CD4-positive, CD25-positive, alpha-beta regulatory T cell (primary cell): Measurements from ENCODE around the gene KRTAP10-3. TPM values are rescaled to one million over a fixed set of nuclear protein-coding genes. Genes with fewer than 3 reads are reported as not detected.

ENCODE experiments used
- ATAC-seq, 2 donors: fragments of 150-1000 bp; cut with Tn5 transposase; one replicate each; pipeline ENCODE4 v1.10.0; 2021; ENCODE audit warnings: low read depth in 2 of 2, moderate number of reproducible peaks in 2 of 2, moderate library complexity in 1 of 2
- DNase-seq, 3 donors: peaks; one replicate each; pipeline versions ENCODE4 v3.0.0 to v3.0.0-alpha.2; 2012 to 2022; ENCODE audit warnings: mixed read lengths in 1 of 3
- H3K27ac ChIP-seq: one replicate; pipeline ENCODE4 v1.7.0; 2013; ENCODE audit warnings: mild to moderate bottlenecking, low read length; ENCODE audit not compliant: insufficient read depth, poor library complexity, severe bottlenecking
- H3K27me3 ChIP-seq: one replicate; pipeline ENCODE4 v1.7.0; 2013; ENCODE audit warnings: low read length; ENCODE audit not compliant: control insufficient read depth, insufficient read depth
- H3K36me3 ChIP-seq: one replicate; pipeline ENCODE4 v1.7.0; 2013; ENCODE audit warnings: mild to moderate bottlenecking, low read length, moderate library complexity; ENCODE audit not compliant: control insufficient read depth, insufficient read depth
- H3K4me1 ChIP-seq: 2 replicates; pipeline ENCODE4 v1.7.0; 2013; ENCODE audit warnings: mild to moderate bottlenecking, low read length; ENCODE audit not compliant: insufficient read depth, control insufficient read depth, poor library complexity, severe bottlenecking
- H3K4me3 ChIP-seq: one replicate; pipeline ENCODE4 v1.7.0; 2013; ENCODE audit warnings: low read depth, mild to moderate bottlenecking, low read length, moderate library complexity
- H3K9me3 ChIP-seq, 2 experiments: 1 replicate in 1 of 2; 2 replicates in 1 of 2; pipeline ENCODE4 v1.7.0; 2013; ENCODE audit warnings: low read length in 2 of 2, mild to moderate bottlenecking in 1 of 2, moderate library complexity in 1 of 2; ENCODE audit not compliant: control insufficient read depth in 2 of 2
- H3K27ac Mint-ChIP-seq, 3 donors: one replicate each; pipeline ENCODE4 v1.8.0; 2020 to 2022; ENCODE audit warnings: mild to moderate bottlenecking in 3 of 3, mixed read lengths in 3 of 3, moderate library complexity in 2 of 3
- H3K27me3 Mint-ChIP-seq: one replicate; pipeline ENCODE4 v1.8.0; 2022; ENCODE audit warnings: mild to moderate bottlenecking, mixed read lengths
- H3K36me3 Mint-ChIP-seq: one replicate; pipeline ENCODE4 v1.8.0; 2020; ENCODE audit warnings: mixed read lengths
- H3K4me1 Mint-ChIP-seq, 4 donors: one replicate each; pipeline ENCODE4 v1.8.0; 2020 to 2022; ENCODE audit warnings: mixed read lengths in 4 of 4, mild to moderate bottlenecking in 1 of 4
- H3K4me3 Mint-ChIP-seq, 4 donors: one replicate each; pipeline ENCODE4 v1.8.0; 2020 to 2022; ENCODE audit warnings: mild to moderate bottlenecking in 4 of 4, mixed read lengths in 4 of 4, moderate library complexity in 3 of 4
- H3K9me3 Mint-ChIP-seq, 7 donors: one replicate each; pipeline ENCODE4 v1.8.0; 2020 to 2022; ENCODE audit warnings: mixed read lengths in 7 of 7, mild to moderate bottlenecking in 3 of 7, moderate library complexity in 2 of 7
- polyA plus RNA-seq, 4 donors: library from polyadenylated mRNA; unstranded; fragments of 300-500 nt; fragmentation: Illumina TruSeq; gene quantifications; one replicate each; pipeline ENCODE4 v1.2.3, GENCODE V29; 2021
- total RNA-seq: library from RNA; stranded (reverse); gene quantifications from one replicate; pipeline ENCODE4 v1.2.3, GENCODE V29; 2022

Gene KRTAP10-3
- total and polyA plus RNA-seq, 5 donors from 2014 or later: not detected

GRCh38 chr21:44513389-44514217 lies 45.0 kb downstream of the KRTAP10-3 start:
- H3K4me3 Mint-ChIP-seq: no peak overlapping the region
- DNase-seq (no peak), ATAC-seq (no peak)
- Histone ChIP-seq H3K36me3 (no peaks in the 10 kb centered on the region), H3K4me3 (no peak overlapping the region), H3K9me3 (no peaks in the 10 kb centered on the region), H3K27ac (no peak overlapping the region), H3K27me3 (no peaks in the 10 kb centered on the region), H3K4me1 (peaks cover 9% of the 10 kb centered on the region)
- H3K27ac Mint-ChIP-seq: no peak overlapping the region
- peaks cover 8% of the 10 kb centered on the region for H3K27me3 Mint-ChIP-seq
- H3K9me3 Mint-ChIP-seq: peaks cover 0 to 3% (median 0%) of the 10 kb centered on the region in 7 donors
- no peaks in the 10 kb centered on the region for H3K36me3 Mint-ChIP-seq
- peaks cover 0 to 6% (median 2%) of the 10 kb centered on the region in 4 donors for H3K4me1 Mint-ChIP-seq

DNA sequence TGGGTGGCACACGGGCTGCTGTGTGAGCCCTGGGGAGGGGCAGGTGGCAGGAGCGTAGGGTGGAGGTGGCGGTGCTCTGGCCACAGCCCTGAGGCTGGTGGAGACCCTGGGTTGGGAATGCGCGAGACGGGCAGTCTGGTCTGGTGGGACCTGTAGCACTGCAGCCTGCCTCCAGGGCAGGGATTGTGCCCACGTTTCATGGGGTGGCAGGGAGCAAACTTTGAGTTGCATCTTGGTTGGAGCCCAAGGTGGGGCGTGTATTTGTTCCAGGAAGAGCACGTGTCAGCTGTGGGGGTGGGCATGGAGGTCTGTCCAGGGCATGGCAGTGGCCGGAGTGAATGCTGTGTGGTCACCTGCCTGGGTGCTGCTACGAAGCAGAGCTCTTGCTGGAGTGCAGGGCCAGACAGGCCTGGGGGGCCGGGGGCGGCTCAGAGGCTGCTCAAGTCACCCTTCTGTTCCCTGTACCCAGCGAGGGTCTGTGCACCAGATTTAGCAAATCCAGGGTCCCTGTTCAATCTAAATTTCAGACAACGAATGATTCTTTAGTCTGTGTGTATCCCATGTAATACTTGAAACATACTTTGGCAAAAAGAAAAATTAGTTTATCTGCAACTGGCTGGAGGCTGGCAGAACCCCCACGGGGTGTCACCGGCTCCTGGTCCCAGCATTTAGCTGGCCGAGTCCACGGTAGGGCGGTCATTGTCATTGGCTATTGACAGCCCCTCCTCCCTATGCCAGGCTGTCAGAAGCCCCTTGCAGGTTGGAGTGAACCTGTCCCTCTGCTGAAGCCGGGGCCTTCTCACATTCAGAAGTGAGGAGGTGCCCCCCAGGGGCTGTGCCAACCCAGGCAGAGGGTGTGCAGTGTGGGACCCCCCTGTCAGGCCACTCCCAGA lies 45.9 kb downstream of the KRTAP10-3 start:
- no peak overlapping the region for H3K4me3 ChIP-seq
- ATAC-seq: no peak
- Mint-ChIP-seq H3K36me3 (no peaks in the 10 kb centered on the region), H3K4me3 (peak overlapping the region in 1 of 4 donors; percentile 52), H3K9me3 (peaks cover 0 to 3% (median 0%) of the 10 kb centered on the region in 7 donors), H3K4me1 (peaks cover 0 to 6% (median 2%) of the 10 kb centered on the region in 4 donors), H3K27me3 (peaks cover 4% of the 10 kb centered on the region), H3K27ac (no peak overlapping the region)
- no peak for DNase-seq
- no peaks in the 10 kb centered on the region for H3K36me3 ChIP-seq
- H3K27me3 ChIP-seq: no peaks in the 10 kb centered on the region
- no peak overlapping the region for H3K27ac ChIP-seq
- H3K9me3 ChIP-seq: no peaks in the 10 kb centered on the region
- H3K4me1 ChIP-seq: peaks cover 9% of the 10 kb centered on the region

- no peak overlapping the region for H3K4me3 Mint-ChIP-seq
- H3K9me3 ChIP-seq: no peaks in the 10 kb centered on the region
Measured at GRCh38 chr21:44511938-44512275, 46.7 kb downstream of the KRTAP10-3 start.

DNA sequence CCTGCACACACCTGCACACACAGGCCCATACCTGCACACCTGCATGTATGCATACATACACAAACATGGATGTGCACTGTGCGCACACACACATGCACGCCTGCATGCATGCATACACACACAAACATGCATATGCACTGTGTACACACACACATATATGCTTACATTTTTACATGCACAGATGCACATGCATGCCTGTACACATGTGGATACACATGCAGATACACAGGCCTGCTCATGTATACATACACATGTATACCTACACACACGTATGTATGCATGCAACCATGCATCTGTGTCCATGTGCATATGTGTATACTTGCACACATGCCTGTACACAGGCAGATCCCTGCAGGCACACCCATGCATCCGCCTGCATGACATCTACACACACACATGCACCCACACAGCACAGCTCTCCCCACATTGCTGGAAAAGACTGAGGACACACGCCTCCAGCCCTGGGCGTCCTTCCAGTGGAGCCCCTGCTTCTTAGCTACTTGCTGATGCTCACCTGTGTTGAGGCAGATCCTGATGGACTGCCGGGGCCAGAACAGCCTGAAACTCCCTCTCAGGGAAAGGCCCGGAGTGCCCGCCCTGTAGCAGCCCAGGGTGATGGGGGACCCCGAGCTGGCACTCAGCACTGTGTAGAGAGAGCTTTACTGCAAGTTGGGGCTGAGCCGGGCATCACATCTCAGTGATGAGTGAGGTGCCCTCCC lies 47.2 kb downstream of the KRTAP10-3 start:
- no peaks in the 10 kb centered on the region for H3K36me3 Mint-ChIP-seq
- Histone ChIP-seq H3K4me3 (no peak overlapping the region), H3K36me3 (no peaks in the 10 kb centered on the region), H3K27me3 (no peaks in the 10 kb centered on the region), H3K27ac (no peak overlapping the region), H3K9me3 (no peaks in the 10 kb centered on the region), H3K4me1 (peaks cover 9% of the 10 kb centered on the region)
- ATAC-seq (no peak), DNase-seq (no peak)
- peak overlapping the region in 2 of 4 donors; percentile 24 to 55 for H3K4me3 Mint-ChIP-seq
- no peaks in the 10 kb centered on the region for H3K27me3 Mint-ChIP-seq
- peaks cover 0 to 3% (median 0%) of the 10 kb centered on the region in 7 donors for H3K9me3 Mint-ChIP-seq
- no peak overlapping the region for H3K27ac Mint-ChIP-seq
- no peaks in the 10 kb centered on the region for H3K4me1 Mint-ChIP-seq

More at GRCh38 chr21:44511938-44512275, 46.7 kb downstream of the KRTAP10-3 start:
- Histone ChIP-seq H3K4me1 (peaks cover 9% of the 10 kb centered on the region), H3K27me3 (no peaks in the 10 kb centered on the region), H3K36me3 (no peaks in the 10 kb centered on the region), H3K4me3 (no peak overlapping the region), H3K27ac (no peak overlapping the region)
- H3K4me1 Mint-ChIP-seq: peaks cover 0 to 3% (median 1%) of the 10 kb centered on the region in 4 donors
- ATAC-seq (no peak), DNase-seq (no peak)
- peaks cover 0 to 3% (median 0%) of the 10 kb centered on the region in 7 donors for H3K9me3 Mint-ChIP-seq
- no peaks in the 10 kb centered on the region for H3K36me3 Mint-ChIP-seq
- peaks cover 2% of the 10 kb centered on the region for H3K27me3 Mint-ChIP-seq
- H3K27ac Mint-ChIP-seq: no peak overlapping the region

DNA sequence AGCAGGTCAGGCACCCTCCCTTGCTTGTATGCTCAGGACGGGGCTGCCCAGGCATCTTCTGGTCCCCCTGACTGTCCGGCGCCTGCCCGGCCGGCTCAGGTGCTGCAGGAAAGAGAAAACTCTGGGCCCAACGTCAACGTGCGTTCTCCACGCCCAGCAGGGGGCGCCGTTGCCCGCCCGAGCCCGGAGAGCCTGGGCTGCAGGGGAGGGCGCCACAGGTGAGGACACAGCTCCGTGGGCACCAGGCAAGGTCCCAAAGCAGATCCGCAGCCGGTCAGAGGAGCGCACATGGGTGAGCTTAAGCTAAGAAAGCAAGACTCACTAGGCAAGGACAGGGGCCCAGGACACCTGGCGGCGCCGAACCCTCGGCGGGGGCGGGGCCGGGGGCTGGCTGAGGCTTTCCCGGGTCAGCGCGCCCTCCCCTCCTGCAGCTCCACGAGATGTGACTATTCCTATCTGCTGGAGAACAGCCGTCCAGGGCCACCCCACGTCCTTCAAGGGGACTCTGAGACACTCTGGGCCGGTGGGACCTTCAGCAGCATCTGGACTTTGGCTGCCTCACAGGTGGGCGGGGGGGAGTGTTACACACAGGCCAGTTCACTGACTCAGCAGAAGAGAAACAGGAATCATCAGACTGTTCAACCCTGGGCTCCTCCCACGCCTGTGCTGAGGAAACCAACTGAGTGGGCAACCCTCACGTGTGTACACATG lies 47.9 kb downstream of the KRTAP10-3 start:
- DNase-seq (peak; percentile 67 to 80 (median 70)), ATAC-seq (peak; percentile 74 to 84)
- Mint-ChIP-seq H3K36me3 (no peaks in the 10 kb centered on the region), H3K9me3 (peaks cover 0 to 3% (median 0%) of the 10 kb centered on the region in 7 donors), H3K4me3 (peak overlapping the region in 2 of 4 donors; percentile 55 to 62), H3K4me1 (no peaks in the 10 kb centered on the region), H3K27ac (no peak overlapping the region), H3K27me3 (no peaks in the 10 kb centered on the region)
- H3K9me3 ChIP-seq: no peaks in the 10 kb centered on the region
- H3K27me3 ChIP-seq: no peaks in the 10 kb centered on the region
- no peak overlapping the region for H3K27ac ChIP-seq
- no peaks in the 10 kb centered on the region for H3K36me3 ChIP-seq
- H3K4me1 ChIP-seq: peaks cover 9% of the 10 kb centered on the region
- H3K4me3 ChIP-seq: peak overlapping the region; percentile 19

DNA sequence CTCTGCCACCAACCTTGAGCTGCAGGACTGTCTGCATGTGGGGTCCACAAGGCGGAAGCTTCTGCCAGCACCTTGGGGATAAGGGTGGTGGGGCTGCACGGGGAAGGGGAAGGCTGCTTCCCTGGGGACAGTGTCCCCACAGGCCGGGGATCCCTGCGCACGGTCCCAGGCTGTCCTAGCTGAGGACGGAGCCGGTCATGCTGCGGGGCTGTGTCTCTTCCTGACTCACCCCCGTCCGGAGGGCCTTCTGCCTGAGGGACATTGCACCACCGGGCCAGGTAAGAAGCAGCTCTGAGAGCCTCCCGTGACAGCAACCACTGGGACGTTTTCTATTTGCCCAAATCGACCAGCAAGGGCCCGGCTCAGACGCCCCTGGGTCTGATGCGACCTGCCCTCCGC lies 48.5 kb downstream of the KRTAP10-3 start:
- no peaks in the 10 kb centered on the region for H3K27me3 ChIP-seq
- DNase-seq: no peak
- Mint-ChIP-seq H3K36me3 (no peaks in the 10 kb centered on the region), H3K27me3 (no peaks in the 10 kb centered on the region), H3K4me3 (no peak overlapping the region), H3K27ac (no peak overlapping the region), H3K4me1 (no peaks in the 10 kb centered on the region), H3K9me3 (peaks cover 0 to 2% (median 0%) of the 10 kb centered on the region in 7 donors)
- H3K4me1 ChIP-seq: peaks cover 9% of the 10 kb centered on the region
- ATAC-seq: no peak
- no peak overlapping the region for H3K4me3 ChIP-seq
- no peaks in the 10 kb centered on the region for H3K9me3 ChIP-seq
- no peaks in the 10 kb centered on the region for H3K36me3 ChIP-seq
- no peak overlapping the region for H3K27ac ChIP-seq

DNA sequence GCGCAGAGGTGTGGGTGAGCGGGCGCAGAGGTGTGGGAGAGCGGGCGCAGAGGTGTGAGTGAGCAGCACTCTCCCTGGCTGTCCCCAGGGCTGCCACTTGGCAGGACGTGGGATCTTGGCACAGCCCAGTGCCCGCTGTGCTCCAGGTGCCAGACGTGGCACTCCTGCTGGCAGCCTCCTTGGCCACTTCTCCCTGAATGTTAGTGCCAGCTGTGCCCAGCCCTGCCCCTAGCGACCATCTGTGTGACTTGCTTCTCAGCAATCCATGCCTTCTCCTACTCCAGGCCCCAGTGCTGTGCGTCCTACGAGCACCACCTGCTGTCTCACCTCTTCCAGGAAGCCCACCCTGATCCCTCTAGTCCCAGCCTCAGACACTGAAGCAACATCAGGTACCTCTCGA lies 49.1 kb downstream of the KRTAP10-3 start:
- peaks cover 0 to 2% (median 0%) of the 10 kb centered on the region in 7 donors for H3K9me3 Mint-ChIP-seq
- no peak for ATAC-seq
- no peaks in the 10 kb centered on the region for H3K36me3 Mint-ChIP-seq

More for the DNA sequence above, 49.1 kb downstream of the KRTAP10-3 start:
- peaks cover 9% of the 10 kb centered on the region for H3K4me1 ChIP-seq
- no peak overlapping the region for H3K4me3 Mint-ChIP-seq
- no peaks in the 10 kb centered on the region for H3K4me1 Mint-ChIP-seq
- no peak overlapping the region for H3K27ac ChIP-seq
- H3K27ac Mint-ChIP-seq: no peak overlapping the region
- DNase-seq: no peak
- no peaks in the 10 kb centered on the region for H3K27me3 Mint-ChIP-seq
- H3K9me3 ChIP-seq: no peaks in the 10 kb centered on the region
- no peak overlapping the region for H3K4me3 ChIP-seq
- H3K27me3 ChIP-seq: no peaks in the 10 kb centered on the region
- H3K36me3 ChIP-seq: no peaks in the 10 kb centered on the region
